HG03196 (cell line): ENCODE data around the gene SMYD2.

Experiments
- ATAC-seq: cut with Tn5 transposase; IDR thresholded peaks from one replicate; pipeline ENCODE4 v1.9.1; 2021; ENCODE audit not compliant: unreplicated experiment

The SMYD2 gene

GRCh38 chr1:214281021-214281719 lies at the start of gene SMYD2:
SMYD2 (plus strand) TSS chr1:214281159; CDS start chr1:214281255, 96 bp downstream.
- peak; percentile 79 for ATAC-seq

GRCh38 chr1:214233856-214234634 lies 46.9 kb upstream of the SMYD2 start:
- no peak for ATAC-seq

GRCh38 chr1:214234635-214235025 lies 46.3 kb upstream of the SMYD2 start:
- no peak for ATAC-seq

GRCh38 chr1:214236477-214236876 lies 44.5 kb upstream of the SMYD2 start:
- ATAC-seq = no peak

GRCh38 chr1:214241060-214241459 lies 39.9 kb upstream of the SMYD2 start:
- ATAC-seq = no peak

- ATAC-seq = no peak
Observed at GRCh38 chr1:214244252-214244651, 36.7 kb upstream of the SMYD2 start.

- ATAC-seq = no peak
Observed at GRCh38 chr1:214244841-214245240, 36.1 kb upstream of the SMYD2 start.

GRCh38 chr1:214247501-214248041 lies 33.4 kb upstream of the SMYD2 start:
- ATAC-seq = no peak

- ATAC-seq = no peak
Observed at GRCh38 chr1:214248311-214249085, 32.5 kb upstream of the SMYD2 start.

- ATAC-seq = no peak
Observed at GRCh38 chr1:214249651-214250050, 31.3 kb upstream of the SMYD2 start.

- no peak for ATAC-seq
Observed at GRCh38 chr1:214251354-214251753, 29.6 kb upstream of the SMYD2 start.

- no peak for ATAC-seq
Observed at GRCh38 chr1:214255509-214255908, 25.4 kb upstream of the SMYD2 start.

- peak; percentile 59 for ATAC-seq
Observed at GRCh38 chr1:214259353-214259977, 21.5 kb upstream of the SMYD2 start.

GRCh38 chr1:214260561-214261205 lies 20.3 kb upstream of the SMYD2 start:
- no peak for ATAC-seq

GRCh38 chr1:214261206-214262123 lies 19.5 kb upstream of the SMYD2 start:
- peak; percentile 94 for ATAC-seq

- ATAC-seq = no peak
Observed at GRCh38 chr1:214264196-214264595, 16.8 kb upstream of the SMYD2 start.

- ATAC-seq = no peak
Observed at GRCh38 chr1:214264976-214265375, 16.0 kb upstream of the SMYD2 start.

- ATAC-seq = no peak
Observed at GRCh38 chr1:214270097-214270650, 10.8 kb upstream of the SMYD2 start.
